Measurements from ENCODE around the gene TCP11X1.
"Not testable (repeated sequence)": the region's sequence is repeated elsewhere in the genome, so short reads cannot be mapped to it uniquely, and the experiment has no call there.

TCP11X1 gene

GRCh38 chrX:102214986-102215385, at the start of gene TCP11X1:
Gene TCP11X1 (plus strand): TSS chrX:102215301.
- DNase-seq (ENCODE audit: low spot score): not testable (repeated sequence)

- DNase-seq (ENCODE audit: low spot score): no peak
Measured at GRCh38 chrX:102185967-102186720, 29.0 kb upstream of the TCP11X1 start.

GRCh38 chrX:102207940-102208339, 7.2 kb upstream of the TCP11X1 start:
- not testable (repeated sequence) for DNase-seq (ENCODE audit: low spot score)

GRCh38 chrX:102216497-102216896, 1.4 kb downstream of the TCP11X1 start:
- DNase-seq (ENCODE audit: low spot score): not testable (repeated sequence)

- DNase-seq (ENCODE audit: low spot score): not testable (repeated sequence)
Measured at GRCh38 chrX:102235678-102236077, 20.6 kb downstream of the TCP11X1 start.

GRCh38 chrX:102240265-102240664, 25.2 kb downstream of the TCP11X1 start:
- DNase-seq (ENCODE audit: low spot score): not testable (repeated sequence)

GRCh38 chrX:102246893-102247292, 31.8 kb downstream of the TCP11X1 start, which contains the start of gene NXF2:
Gene NXF2 (plus strand): TSS chrX:102247167. CDS start chrX:102307079, 59,912 bp downstream.
- DNase-seq (ENCODE audit: low spot score): not testable (repeated sequence)

GRCh38 chrX:102272231-102272630, 57.1 kb downstream of the TCP11X1 start:
- DNase-seq (ENCODE audit: low spot score): not testable (repeated sequence)

All from HuH-7 (cell line).